WTC11 (cell line): ENCODE measurements around the gene CUL9. TPM values are rescaled to one million over a fixed set of nuclear protein-coding genes. Genes with fewer than 3 reads are reported as not detected.

ENCODE experiments used
- ATAC-seq: fragments of 200-7000 bp; cut with Tn5 transposase; 2 replicates; pipeline ENCODE4 v1.10.0; 2021; ENCODE audit warnings: mild to moderate bottlenecking, moderate library complexity
- CTCF ChIA-PET: fragments of 300-600 bp; sonication (Branson Sonifier 250); formaldehyde crosslinking; loops from one replicate; lab custom pipeline; 2021; ENCODE audit warnings: antibody characterized with exemption; lab: Charles Lee
- POLR2A ChIA-PET: fragments of 350-600 bp; sonication (Branson Sonifier 250); formaldehyde crosslinking; loops from one replicate; lab custom pipeline; 2021; ENCODE audit warnings: antibody characterized with exemption; lab: Charles Lee
- DNase-seq: peaks from one replicate; pipeline ENCODE4 v3.0.0; 2021; ENCODE audit warnings: low spot score
- H3K27ac Mint-ChIP-seq: 2 replicates; pipeline ENCODE4 v1.8.0; 2021; ENCODE audit warnings: mixed read lengths
- H3K27me3 Mint-ChIP-seq: 2 replicates; pipeline ENCODE4 v1.8.0; 2021; ENCODE audit warnings: low read depth, mild to moderate bottlenecking, moderate library complexity, mixed read lengths
- H3K36me3 Mint-ChIP-seq: 2 replicates; pipeline ENCODE4 v1.8.0; 2021; ENCODE audit warnings: mixed read lengths
- H3K4me1 Mint-ChIP-seq: 2 replicates; pipeline ENCODE4 v1.8.0; 2022; ENCODE audit warnings: mixed read lengths
- H3K4me3 Mint-ChIP-seq: 2 replicates; pipeline ENCODE4 v1.8.0; 2021; ENCODE audit warnings: mild to moderate bottlenecking, moderate library complexity, mixed read lengths
- H3K9me3 Mint-ChIP-seq: 2 replicates; pipeline ENCODE4 v1.8.0; 2021; ENCODE audit warnings: mixed read lengths
- ATF1 ChIP-seq: sonication (generic); formaldehyde crosslinking; IDR thresholded peaks from 2 replicates; pipeline ENCODE4 v1.8.1; 2023; ENCODE audit warnings: mild to moderate bottlenecking, moderate library complexity, missing genetic modification reagents
- ATF6 ChIP-seq: sonication (generic); formaldehyde crosslinking; IDR thresholded peaks from 2 replicates; pipeline ENCODE4 v1.8.1; 2023; ENCODE audit warnings: mild to moderate bottlenecking, missing genetic modification reagents
- CREM ChIP-seq: sonication (generic); formaldehyde crosslinking; IDR thresholded peaks from 2 replicates; pipeline ENCODE4 v1.8.1; 2022; ENCODE audit warnings: mild to moderate bottlenecking, missing genetic modification reagents, moderate library complexity
- E2F5 ChIP-seq: sonication (generic); formaldehyde crosslinking; IDR thresholded peaks from 2 replicates; pipeline ENCODE4 v1.8.1; 2022; ENCODE audit warnings: mild to moderate bottlenecking, moderate library complexity, missing genetic modification reagents
- ETV6 ChIP-seq: sonication (generic); formaldehyde crosslinking; IDR thresholded peaks from 2 replicates; pipeline ENCODE4 v1.8.1; 2022; ENCODE audit warnings: mild to moderate bottlenecking, missing genetic modification reagents
- FOXP4 ChIP-seq: sonication (generic); formaldehyde crosslinking; IDR thresholded peaks from 2 replicates; pipeline ENCODE4 v1.8.0; 2022; ENCODE audit warnings: mild to moderate bottlenecking, missing genetic modification reagents
- NR2C2 ChIP-seq: sonication (generic); formaldehyde crosslinking; IDR thresholded peaks from 2 replicates; pipeline ENCODE4 v1.8.0; 2022; ENCODE audit warnings: mild to moderate bottlenecking, missing genetic modification reagents
- NR3C1 ChIP-seq: sonication (generic); formaldehyde crosslinking; conservative IDR thresholded peaks from 2 replicates; pipeline ENCODE4 v1.8.1; 2023; ENCODE audit warnings: low read depth, mild to moderate bottlenecking, missing genetic modification reagents
- RELA ChIP-seq: sonication (generic); formaldehyde crosslinking; IDR thresholded peaks from 2 replicates; pipeline ENCODE4 v1.8.1; 2022; ENCODE audit warnings: missing genetic modification reagents, mild to moderate bottlenecking, borderline replicate concordance
- SOX15 ChIP-seq: fragments of 250-450 bp; sonication (Bioruptor Pico); IDR thresholded peaks from 2 replicates; pipeline ENCODE4 v1.9.0; 2021; ENCODE audit warnings: mild to moderate bottlenecking
- TEAD4 ChIP-seq: sonication (generic); formaldehyde crosslinking; IDR thresholded peaks from 2 replicates; pipeline ENCODE4 v1.8.0; 2022; ENCODE audit warnings: mild to moderate bottlenecking, missing genetic modification reagents
- ZBTB21 ChIP-seq: sonication (generic); formaldehyde crosslinking; IDR thresholded peaks from 2 replicates; pipeline ENCODE4 v1.8.1; 2023; ENCODE audit warnings: mild to moderate bottlenecking, missing genetic modification reagents, borderline replicate concordance
- ZBTB43 ChIP-seq: sonication (generic); formaldehyde crosslinking; IDR thresholded peaks from 2 replicates; pipeline ENCODE4 v1.8.1; 2023; ENCODE audit warnings: mild to moderate bottlenecking, missing genetic modification reagents
- ZNF219 ChIP-seq: sonication (generic); formaldehyde crosslinking; IDR thresholded peaks from 2 replicates; pipeline ENCODE4 v1.8.0; 2023; ENCODE audit warnings: missing genetic modification reagents, mild to moderate bottlenecking, borderline replicate concordance
- ZNF232 ChIP-seq: sonication (generic); formaldehyde crosslinking; IDR thresholded peaks from 2 replicates; pipeline ENCODE4 v1.8.0; 2022; ENCODE audit warnings: mild to moderate bottlenecking, missing genetic modification reagents
- ZNF512 ChIP-seq: sonication (generic); formaldehyde crosslinking; IDR thresholded peaks from 2 replicates; pipeline ENCODE4 v1.8.1; 2022; ENCODE audit warnings: missing genetic modification reagents, borderline replicate concordance
- ZNF671 ChIP-seq: fragments of 250-450 bp; sonication (Bioruptor Pico); IDR thresholded peaks from 2 replicates; pipeline ENCODE4 v1.8.0; 2021; ENCODE audit warnings: mild to moderate bottlenecking
- total RNA-seq: library from RNA; stranded (reverse); gene quantifications from 3 replicates; pipeline ENCODE4 v1.2.3, GENCODE V29; 2021

CUL9 gene
- total RNA-seq, 1 experiment from 2014 or later = 15.2 TPM

- ATAC-seq = no peak
- Mint-ChIP-seq H3K4me1 (peaks cover 26% of the 10 kb centered on the region), H3K9me3 (no peaks in the 10 kb centered on the region), H3K27ac (no peak overlapping the region), H3K36me3 (no peaks in the 10 kb centered on the region), H3K4me3 (no peak overlapping the region), H3K27me3 (peaks cover 7% of the 10 kb centered on the region)
- TF ChIP-seq ZNF671 (CRISPR knock-in tag) (no peak), ZBTB21 (no peak), E2F5 (CRISPR knock-in tag) (no peak), CREM (CRISPR knock-in tag) (no peak), ZNF219 (CRISPR knock-in tag) (no peak), ATF6 (no peak), RELA (CRISPR knock-in tag) (no peak), ETV6 (CRISPR knock-in tag) (no peak)
- ChIA-PET CTCF (interaction anchor here (1.1 to 1.8 kb wide), 2 partner anchors 9 to 53 kb away, joined by 3 to 5 read pairs; partner anchors contain the start of gene CRIP3), POLR2A (no interaction called here)
- DNase-seq = no peak
Observed at GRCh38 chr6:43254846-43255245, 72.8 kb downstream of the CUL9 start.

- ChIA-PET POLR2A (no interaction called here), CTCF (interaction anchor here (0.8 to 1.8 kb wide), 6 partner anchors 10 to 112 kb away, joined by 3 to 5 read pairs (median 3); partner anchors contain the start of gene CRIP3)
- peaks cover 26% of the 10 kb centered on the region for H3K4me1 Mint-ChIP-seq
- TF ChIP-seq ZNF671 (CRISPR knock-in tag) (no peak), ZNF512 (CRISPR knock-in tag) (no peak)
- H3K27me3 Mint-ChIP-seq = peaks cover 7% of the 10 kb centered on the region
- H3K27ac Mint-ChIP-seq = no peak overlapping the region
- no peak overlapping the region for H3K4me3 Mint-ChIP-seq
- no peaks in the 10 kb centered on the region for H3K9me3 Mint-ChIP-seq
- DNase-seq = no peak
- no peaks in the 10 kb centered on the region for H3K36me3 Mint-ChIP-seq
- no peak for ATAC-seq
Observed at GRCh38 chr6:43255408-43256054, 73.5 kb downstream of the CUL9 start.

- no peak overlapping the region; the same call in 1 of the 2 replicates for H3K27ac Mint-ChIP-seq
- ChIA-PET CTCF (interaction anchor here (0.6 to 1.8 kb wide), 5 partner anchors 9 to 247 kb away, joined by 3 to 5 read pairs (median 3); partner anchors contain the start of gene CRIP3), POLR2A (interaction anchor here (1.6 kb wide), 1 partner anchor 10 kb away, joined by 6 read pairs; no protein-coding TSS in a partner anchor)
Observed at GRCh38 chr6:43256670-43257366, 74.8 kb downstream of the CUL9 start.

More at GRCh38 chr6:43256670-43257366, 74.8 kb downstream of the CUL9 start:
- no peak for ATAC-seq
- Mint-ChIP-seq H3K27me3 (no peaks in the 10 kb centered on the region), H3K9me3 (no peaks in the 10 kb centered on the region)
- TF ChIP-seq ZBTB43 (CRISPR knock-in tag) (no peak), NR3C1 (CRISPR knock-in tag) (no peak), SOX15 (CRISPR knock-in tag) (no peak), NR2C2 (CRISPR knock-in tag) (no peak), ETV6 (CRISPR knock-in tag) (no peak), FOXP4 (no peak), TEAD4 (CRISPR knock-in tag) (no peak), ATF1 (CRISPR knock-in tag) (no peak), ZNF232 (no peak)
- TF ChIP-seq, all 79 proteins: peak for 0
- Mint-ChIP-seq H3K36me3 (no peaks in the 10 kb centered on the region), H3K4me3 (no peak overlapping the region), H3K4me1 (peaks cover 14% of the 10 kb centered on the region)
- no peak for DNase-seq
